Gastroesophageal sphincter (tissue), 3 donors: ENCODE measurements around the gene BTN3A1.

Experiments
- CTCF ChIP-seq, 4 experiments: fragments of 200-600 bp in 2 of 4; fragments of 450-650 bp in 2 of 4; sonication (generic) in 1 of 4; IDR thresholded peaks; one replicate each; pipeline ENCODE4 v1.5.1; 2017 to 2019; ENCODE audit warnings: antibody characterized with exemption in 4 of 4, mild to moderate bottlenecking in 2 of 4, moderate library complexity in 2 of 4
- EP300 ChIP-seq: sonication (generic); formaldehyde crosslinking; IDR thresholded peaks from one replicate; pipeline ENCODE4 v1.6.1; 2017; ENCODE audit warnings: antibody characterized with exemption, mild to moderate bottlenecking
- POLR2A ChIP-seq, 2 donors: fragments of 450-650 bp; IDR thresholded peaks; one replicate each; pipeline ENCODE4 v1.6.1; 2017; ENCODE audit warnings: antibody characterized with exemption in 2 of 2, mild to moderate bottlenecking in 2 of 2, moderate library complexity in 1 of 2
- POLR2AphosphoS5 ChIP-seq: sonication (generic); formaldehyde crosslinking; IDR thresholded peaks from one replicate; pipeline ENCODE4 v1.6.1; 2017; ENCODE audit warnings: antibody characterized with exemption

GRCh38 chr6:26412228-26412627, 10.2 kb downstream of the BTN3A1 start:
- no peak for TF ChIP-seq POLR2A (IDR thresholded peaks at IDR 0.05)
- no peak for TF ChIP-seq CTCF (IDR thresholded peaks at IDR 0.05)
- TF ChIP-seq EP300, result no peak
- TF ChIP-seq POLR2AphosphoS5, result no peak
